OCI-LY1 (cell line): ENCODE data around the gene RASA3.

Experiments used
- H2AFZ ChIP-seq: fragments of 200-600 bp; sonication (generic), shearing (Covaris generic); 2 replicates; pipeline ENCODE4 v1.6.0; 2014; ENCODE audit warnings: antibody characterized with exemption, mild to moderate bottlenecking, low read length
- H3F3A ChIP-seq: fragments of 200-600 bp; sonication (generic), shearing (Covaris generic); 2 replicates; pipeline ENCODE4 v1.6.0; 2014; ENCODE audit warnings: mild to moderate bottlenecking, antibody characterized with exemption, low read length, moderate library complexity; ENCODE audit not compliant: insufficient read depth
- H3K27ac ChIP-seq: fragments of 200-600 bp; sonication (generic); 2 replicates; pipeline ENCODE4 v1.5.1; 2014; ENCODE audit warnings: low read length, mixed run types, mild to moderate bottlenecking, low read depth; ENCODE audit not compliant: poor library complexity, severe bottlenecking
- H3K27me3 ChIP-seq: fragments of 200-600 bp; sonication (generic); 2 replicates; pipeline ENCODE4 v1.6.0; 2014; ENCODE audit warnings: antibody characterized with exemption, mild to moderate bottlenecking, low read length, moderate library complexity; ENCODE audit not compliant: insufficient read depth
- H3K36me3 ChIP-seq: fragments of 200-600 bp; sonication (generic); 2 replicates; pipeline ENCODE4 v1.6.1; 2014; ENCODE audit warnings: mild to moderate bottlenecking, antibody characterized with exemption, low read length, moderate library complexity, mixed read lengths; ENCODE audit not compliant: insufficient read depth
- H3K4me1 ChIP-seq: fragments of 200-600 bp; sonication (generic); 2 replicates; pipeline ENCODE4 v1.5.1; 2014; ENCODE audit warnings: mild to moderate bottlenecking, low read length, moderate library complexity; ENCODE audit not compliant: insufficient read depth, severe bottlenecking
- H3K4me2 ChIP-seq: fragments of 200-600 bp; sonication (generic), shearing (Covaris generic); 2 replicates; pipeline ENCODE4 v1.6.1; 2014; ENCODE audit warnings: low read length
- H3K4me3 ChIP-seq: fragments of 200-600 bp; sonication (generic); 2 replicates; pipeline ENCODE4 v1.5.1; 2014; ENCODE audit warnings: low read length, low read depth, mild to moderate bottlenecking, mixed read lengths; ENCODE audit not compliant: poor library complexity, severe bottlenecking
- H3K79me2 ChIP-seq: fragments of 200-600 bp; shearing (Covaris generic); 2 replicates; pipeline ENCODE4 v1.6.1; 2016; ENCODE audit warnings: mixed run types, low read length, mixed read lengths; ENCODE audit not compliant: insufficient read depth
- H3K9ac ChIP-seq: fragments of 200-600 bp; sonication (generic), shearing (Covaris generic); 2 replicates; pipeline ENCODE4 v1.6.1; 2014; ENCODE audit warnings: mild to moderate bottlenecking, low read length, mixed read lengths
- H3K9me2 ChIP-seq: fragments of 200-600 bp; sonication (generic), shearing (Covaris generic); 2 replicates; pipeline ENCODE4 v1.6.1; 2014; ENCODE audit warnings: low read depth, mild to moderate bottlenecking, low read length, mixed read lengths
- H3K9me3 ChIP-seq: fragments of 200-600 bp; shearing (Covaris generic); 2 replicates; pipeline ENCODE4 v1.6.1; 2014; ENCODE audit warnings: low read length, mixed read lengths
- H4K20me1 ChIP-seq: fragments of 200-600 bp; sonication (generic), shearing (Covaris generic); 2 replicates; pipeline ENCODE4 v1.6.0; 2016; ENCODE audit warnings: mild to moderate bottlenecking, low read length; ENCODE audit not compliant: insufficient read depth
- CTCF ChIP-seq: fragments of 200-600 bp; sonication (generic), shearing (Covaris generic); IDR thresholded peaks from 2 replicates; pipeline ENCODE4 v1.5.1; 2017; ENCODE audit warnings: mild to moderate bottlenecking, antibody characterized with exemption, low read length, moderate library complexity, mixed read lengths
- EZH2 ChIP-seq: fragments of 200-600 bp; sonication (generic), shearing (Covaris generic); IDR thresholded peaks from 2 replicates; pipeline ENCODE4 v1.8.0; 2017; ENCODE audit warnings: borderline replicate concordance, mixed run types, mild to moderate bottlenecking, antibody characterized with exemption, low read length, moderate library complexity, mixed read lengths

RASA3 gene

GRCh38 chr13:114087430-114087829 lies 45.0 kb downstream of the RASA3 start:
- Histone ChIP-seq H3F3A (no peaks in the 10 kb centered on the region), H3K9me2 (no peaks in the 10 kb centered on the region), H3K27ac (no peak overlapping the region), H3K4me3 (no peak overlapping the region), H3K79me2 (no peaks in the 10 kb centered on the region), H3K36me3 (no peaks in the 10 kb centered on the region; the same call in 1 of the 2 replicates), H2AFZ (no peak overlapping the region), H3K27me3 (peaks cover 5% of the 10 kb centered on the region; the same call in 1 of the 2 replicates), H3K4me1 (peaks cover 12% of the 10 kb centered on the region), H3K9me3 (no peaks in the 10 kb centered on the region; the same call in 1 of the 2 replicates), H3K9ac (no peak overlapping the region), H3K4me2 (no peak overlapping the region), H4K20me1 (no peaks in the 10 kb centered on the region)
- TF ChIP-seq CTCF: no peak

- Histone ChIP-seq H3K79me2 (no peaks in the 10 kb centered on the region), H3K9ac (no peak overlapping the region), H3K4me1 (no peaks in the 10 kb centered on the region), H3K4me3 (no peak overlapping the region), H3K4me2 (no peak overlapping the region), H3K27me3 (no peaks in the 10 kb centered on the region), H3K9me3 (no peaks in the 10 kb centered on the region), H4K20me1 (no peaks in the 10 kb centered on the region), H3F3A (no peaks in the 10 kb centered on the region), H3K27ac (no peak overlapping the region), H3K9me2 (no peaks in the 10 kb centered on the region), H2AFZ (no peak overlapping the region), H3K36me3 (no peaks in the 10 kb centered on the region)
- TF ChIP-seq EZH2 (no peak), CTCF (no peak)
Observed at GRCh38 chr13:114082849-114083645, 49.4 kb downstream of the RASA3 start.

- Histone ChIP-seq H3K4me3 (no peak overlapping the region), H3K9me2 (no peaks in the 10 kb centered on the region), H3K79me2 (no peaks in the 10 kb centered on the region), H3K9ac (no peak overlapping the region), H3K9me3 (no peaks in the 10 kb centered on the region), H2AFZ (no peak overlapping the region), H3K36me3 (no peaks in the 10 kb centered on the region), H3K27ac (no peak overlapping the region), H3F3A (no peaks in the 10 kb centered on the region), H3K27me3 (no peaks in the 10 kb centered on the region), H4K20me1 (no peaks in the 10 kb centered on the region), H3K4me1 (no peaks in the 10 kb centered on the region), H3K4me2 (no peak overlapping the region)
- no peak for TF ChIP-seq EZH2
- TF ChIP-seq CTCF: no peak
Observed at GRCh38 chr13:114081761-114082681, 50.4 kb downstream of the RASA3 start.
